ENCODE measurements around the gene SLC24A3. TPM values are rescaled to one million over a fixed set of nuclear protein-coding genes. Genes with fewer than 3 reads are reported as not detected.

The SLC24A3 gene
- total RNA-seq, 1 experiment from 2014 or later, result not detected

DNA sequence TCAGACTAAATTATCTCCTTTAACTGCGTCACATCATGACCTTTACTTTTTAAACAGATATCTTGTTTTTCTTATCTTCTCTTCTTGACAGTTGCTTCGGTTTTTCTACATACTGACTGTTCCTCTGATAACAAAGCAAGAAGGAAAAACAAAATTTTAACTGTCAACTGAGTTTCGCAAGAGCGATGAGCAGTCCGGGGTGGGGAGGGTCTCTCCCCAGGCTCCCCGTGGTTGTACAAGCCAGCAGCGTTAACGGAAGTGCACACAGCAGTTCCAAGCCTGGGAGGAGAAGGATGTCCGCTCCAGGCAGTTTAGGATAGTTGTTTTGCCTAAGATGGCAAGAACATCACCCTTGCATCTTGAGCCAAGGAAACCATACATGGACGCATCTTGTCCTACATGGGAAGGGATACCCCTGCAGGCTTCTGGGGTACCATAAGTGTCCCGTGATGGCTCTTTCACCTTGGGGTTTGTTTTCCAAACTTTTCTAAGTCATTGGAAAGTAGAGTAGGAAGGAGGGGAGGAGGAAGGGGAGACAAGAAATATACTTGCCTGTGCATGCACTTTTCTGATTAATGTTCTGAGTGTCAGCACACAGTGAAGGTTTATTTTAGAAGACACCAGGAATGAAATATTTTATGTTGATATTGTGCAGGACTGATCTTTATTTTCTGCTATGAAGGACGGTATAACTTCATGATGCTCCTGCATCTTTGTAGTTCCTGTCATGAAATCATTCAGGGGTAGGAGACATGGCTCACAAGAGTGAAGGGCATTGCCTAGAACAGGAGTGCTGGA, 20.8 kb downstream of the SLC24A3 start:
- Histone ChIP-seq H3K4me3 (ENCODE audit: low read depth in 2 of 2, low read length in 2 of 2) (no peak overlapping the region), H3K4me1 (ENCODE audit: control insufficient read depth, insufficient read depth, low read length) (no peaks in the 10 kb centered on the region), H3K9me3 (ENCODE audit: control insufficient read depth, insufficient read depth, low read depth, low read length) (no peaks in the 10 kb centered on the region), H3K27ac (ENCODE audit: low read length) (no peak overlapping the region), H3K36me3 (ENCODE audit: control insufficient read depth, insufficient read depth, low read length) (no peaks in the 10 kb centered on the region), H3K27me3 (ENCODE audit: control insufficient read depth, insufficient read depth, low read length) (no peaks in the 10 kb centered on the region; the same call in 1 of the 2 replicates)
- intact Hi-C loops (cut with micrococcal nuclease; ENCODE audit: unreplicated experiment), result no loop called here
- ATAC-seq (no peak), DNase-seq (ENCODE audit: low read depth, low spot score) (no peak)
- no TSS peak for BruUV-seq (replicated peaks)
- in situ Hi-C loops (cut with HindIII; ENCODE audit: low pct_unique_long_range_greater_than_20kb, low sequenced_read_pairs), result no loop called here
- TF ChIP-seq CTCF (IDR thresholded peaks at IDR 0.05) (no peak), SIN3A (IDR thresholded peaks at IDR 0.05; ENCODE audit: borderline replicate concordance, insufficient read depth, low read depth, low read length) (no peak), POLR2AphosphoS5 (IDR thresholded peaks at IDR 0.05; ENCODE audit: low read depth, low read length) (no peak), TCF7L2 (IDR thresholded peaks at IDR 0.05; ENCODE audit: low read depth, low read length) (no peak)
- TF ChIP-seq, protein P1, sequence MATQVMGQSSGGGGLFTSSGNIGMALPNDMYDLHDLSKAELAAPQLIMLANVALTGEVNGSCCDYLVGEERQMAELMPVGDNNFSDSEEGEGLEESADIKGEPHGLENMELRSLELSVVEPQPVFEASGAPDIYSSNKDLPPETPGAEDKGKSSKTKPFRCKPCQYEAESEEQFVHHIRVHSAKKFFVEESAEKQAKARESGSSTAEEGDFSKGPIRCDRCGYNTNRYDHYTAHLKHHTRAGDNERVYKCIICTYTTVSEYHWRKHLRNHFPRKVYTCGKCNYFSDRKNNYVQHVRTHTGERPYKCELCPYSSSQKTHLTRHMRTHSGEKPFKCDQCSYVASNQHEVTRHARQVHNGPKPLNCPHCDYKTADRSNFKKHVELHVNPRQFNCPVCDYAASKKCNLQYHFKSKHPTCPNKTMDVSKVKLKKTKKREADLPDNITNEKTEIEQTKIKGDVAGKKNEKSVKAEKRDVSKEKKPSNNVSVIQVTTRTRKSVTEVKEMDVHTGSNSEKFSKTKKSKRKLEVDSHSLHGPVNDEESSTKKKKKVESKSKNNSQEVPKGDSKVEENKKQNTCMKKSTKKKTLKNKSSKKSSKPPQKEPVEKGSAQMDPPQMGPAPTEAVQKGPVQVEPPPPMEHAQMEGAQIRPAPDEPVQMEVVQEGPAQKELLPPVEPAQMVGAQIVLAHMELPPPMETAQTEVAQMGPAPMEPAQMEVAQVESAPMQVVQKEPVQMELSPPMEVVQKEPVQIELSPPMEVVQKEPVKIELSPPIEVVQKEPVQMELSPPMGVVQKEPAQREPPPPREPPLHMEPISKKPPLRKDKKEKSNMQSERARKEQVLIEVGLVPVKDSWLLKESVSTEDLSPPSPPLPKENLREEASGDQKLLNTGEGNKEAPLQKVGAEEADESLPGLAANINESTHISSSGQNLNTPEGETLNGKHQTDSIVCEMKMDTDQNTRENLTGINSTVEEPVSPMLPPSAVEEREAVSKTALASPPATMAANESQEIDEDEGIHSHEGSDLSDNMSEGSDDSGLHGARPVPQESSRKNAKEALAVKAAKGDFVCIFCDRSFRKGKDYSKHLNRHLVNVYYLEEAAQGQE (IDR thresholded peaks at IDR 0.05; ENCODE audit: insufficient read depth in 1 of 2, low read depth in 2 of 2, low read length in 1 of 2), result no peak
- ChIA-PET CTCF (no interaction called here), POLR2A (no interaction called here)

DNA sequence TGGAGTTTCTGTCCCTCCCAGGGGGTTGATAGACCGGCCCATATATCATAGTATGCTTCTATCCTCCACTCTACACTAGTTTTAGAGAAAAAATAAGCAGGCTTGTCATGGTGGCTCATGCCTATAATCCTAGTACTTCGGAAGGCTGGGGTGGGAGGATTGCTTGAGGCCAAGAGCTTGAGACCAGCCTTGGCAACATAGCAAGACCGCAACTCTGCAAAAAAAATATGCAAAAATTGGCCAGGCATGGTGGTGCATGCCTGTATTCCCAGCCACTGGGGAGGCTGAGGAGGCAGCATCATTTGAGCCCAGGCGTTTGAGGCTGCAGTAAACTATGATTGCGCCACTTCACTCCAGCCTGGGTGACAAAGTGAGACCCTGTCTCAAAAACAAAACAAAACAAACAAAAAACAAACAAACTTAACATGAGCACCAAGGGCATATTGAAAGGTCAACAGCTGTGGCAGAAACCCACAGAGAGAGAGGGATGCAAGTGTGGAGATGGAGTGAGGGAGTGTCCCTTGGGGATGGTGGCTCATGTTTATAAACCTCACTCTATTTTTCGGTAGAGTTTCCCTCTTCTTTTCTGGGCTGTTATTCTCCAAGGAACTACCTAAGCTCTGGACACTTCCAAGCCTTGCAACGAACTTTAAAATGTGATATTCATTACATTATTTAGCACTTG, 24.1 kb downstream of the SLC24A3 start:
- CTCF ChIA-PET, result no interaction called here
- H3K27me3 ChIP-seq (ENCODE audit: control insufficient read depth, insufficient read depth, low read length), result no peaks in the 10 kb centered on the region; the same call in 1 of the 2 replicates
- POLR2A ChIA-PET, result no interaction called here

More for the DNA sequence above, 24.1 kb downstream of the SLC24A3 start:
- in situ Hi-C loops (cut with HindIII; ENCODE audit: low pct_unique_long_range_greater_than_20kb, low sequenced_read_pairs) (no loop called here), intact Hi-C loops (cut with micrococcal nuclease; ENCODE audit: unreplicated experiment) (no loop called here)
- Histone ChIP-seq H3K4me3 (ENCODE audit: low read depth in 2 of 2, low read length in 2 of 2) (no peak overlapping the region), H3K36me3 (ENCODE audit: control insufficient read depth, insufficient read depth, low read length) (no peaks in the 10 kb centered on the region), H3K9me3 (ENCODE audit: control insufficient read depth, insufficient read depth, low read depth, low read length) (no peaks in the 10 kb centered on the region), H3K27ac (ENCODE audit: low read length) (no peak overlapping the region), H3K4me1 (ENCODE audit: control insufficient read depth, insufficient read depth, low read length) (no peaks in the 10 kb centered on the region)
- no TSS peak for BruUV-seq (replicated peaks)
- ATAC-seq (no peak), DNase-seq (ENCODE audit: low read depth, low spot score) (no peak)
- TF ChIP-seq SIN3A (IDR thresholded peaks at IDR 0.05; ENCODE audit: borderline replicate concordance, insufficient read depth, low read depth, low read length), result no peak
- no peak for TF ChIP-seq CTCF (IDR thresholded peaks at IDR 0.05)
- no peak for TF ChIP-seq POLR2AphosphoS5 (IDR thresholded peaks at IDR 0.05; ENCODE audit: low read depth, low read length)
- TF ChIP-seq TCF7L2 (IDR thresholded peaks at IDR 0.05; ENCODE audit: low read depth, low read length), result no peak
- TF ChIP-seq, protein P1 (IDR thresholded peaks at IDR 0.05; ENCODE audit: insufficient read depth in 1 of 2, low read depth in 2 of 2, low read length in 1 of 2), result no peak

All from Panc1 (cell line).